SKM-1 (cell line): Measurements from ENCODE around the gene BCR.

Experiments used
- DNase-seq: peaks from one replicate; lab custom pipeline; 2025; ENCODE audit not compliant: unreplicated experiment; lab: John Stamatoyannopoulos, UW

The BCR gene

DNA sequence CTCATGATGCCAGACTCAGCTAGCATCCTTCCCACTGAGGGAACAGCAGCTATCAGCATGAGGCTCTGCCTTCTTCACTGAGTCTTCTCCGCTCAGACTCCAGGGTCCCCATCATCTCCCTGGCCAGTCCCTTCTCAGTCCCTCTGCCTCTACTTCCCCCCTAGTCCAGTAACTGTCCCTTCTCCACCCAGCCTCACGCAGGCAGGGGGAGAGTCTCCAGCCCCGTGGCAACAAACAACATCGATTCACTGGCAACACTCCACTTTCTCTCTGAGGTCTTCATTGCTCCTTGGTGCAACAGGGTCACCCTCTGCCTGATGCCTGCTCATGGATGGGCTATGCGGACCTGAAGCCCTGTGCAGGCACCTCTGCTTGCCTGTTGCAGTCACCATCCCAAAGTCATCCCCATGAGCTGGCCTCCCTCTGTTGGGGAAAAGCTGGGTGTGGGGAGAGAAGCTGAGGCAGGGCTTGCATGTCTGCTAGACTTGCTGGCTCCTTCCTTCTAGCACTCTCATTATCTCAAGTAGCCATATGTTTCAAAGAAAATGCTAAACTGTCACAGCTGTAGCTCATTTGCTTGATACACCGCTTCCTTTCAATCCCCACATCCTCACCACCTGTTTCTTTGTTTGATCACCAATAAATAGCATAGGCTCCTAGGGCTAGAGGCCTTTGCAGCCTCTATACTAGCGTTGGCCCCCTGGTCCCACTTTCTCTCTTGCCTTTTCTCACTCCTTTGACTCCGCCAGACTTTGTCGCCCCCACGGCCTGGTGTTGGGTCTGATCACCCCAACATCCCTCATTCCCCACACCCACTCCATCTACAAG lies 4.3 kb upstream of the BCR start:
- DNase-seq, result no peak

DNA sequence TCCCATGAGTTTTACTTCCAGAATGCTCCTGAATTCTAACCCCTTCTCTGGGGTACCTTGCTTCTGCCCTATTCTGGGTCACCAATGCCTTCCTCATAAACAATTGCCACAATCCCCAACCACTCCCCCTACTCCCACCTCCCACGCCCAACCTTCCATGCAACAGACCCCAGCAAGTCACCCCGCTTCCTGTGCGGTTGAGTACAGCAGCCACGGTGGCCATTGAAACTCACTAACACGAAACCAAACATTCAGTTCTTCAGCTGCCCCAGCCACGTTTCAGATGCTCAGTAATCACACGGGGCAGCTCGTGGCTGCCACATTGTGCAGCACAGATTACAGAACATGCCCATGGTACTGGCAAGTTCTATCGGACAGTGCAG lies 3.7 kb upstream of the BCR start:
- no peak for DNase-seq

DNA sequence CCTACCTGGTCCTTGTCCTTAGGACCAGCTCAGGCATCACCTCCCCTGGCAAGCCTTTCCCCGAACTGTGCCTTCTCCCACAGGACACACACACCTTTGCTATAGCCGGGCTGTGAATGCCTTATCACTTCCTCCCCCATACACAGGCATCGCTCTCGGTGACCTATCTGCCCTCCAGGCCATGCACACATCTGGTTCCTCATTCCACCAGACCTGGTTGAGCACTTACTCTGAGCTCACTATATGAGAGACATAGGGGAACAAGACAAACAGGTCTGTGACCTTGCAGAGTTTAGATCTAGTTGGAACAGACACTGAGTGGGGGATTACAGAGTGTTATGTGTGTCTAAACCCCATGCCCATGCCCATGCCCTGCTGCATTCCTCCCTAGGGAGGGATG lies 3.1 kb upstream of the BCR start:
- DNase-seq, result peak; percentile 22

DNA sequence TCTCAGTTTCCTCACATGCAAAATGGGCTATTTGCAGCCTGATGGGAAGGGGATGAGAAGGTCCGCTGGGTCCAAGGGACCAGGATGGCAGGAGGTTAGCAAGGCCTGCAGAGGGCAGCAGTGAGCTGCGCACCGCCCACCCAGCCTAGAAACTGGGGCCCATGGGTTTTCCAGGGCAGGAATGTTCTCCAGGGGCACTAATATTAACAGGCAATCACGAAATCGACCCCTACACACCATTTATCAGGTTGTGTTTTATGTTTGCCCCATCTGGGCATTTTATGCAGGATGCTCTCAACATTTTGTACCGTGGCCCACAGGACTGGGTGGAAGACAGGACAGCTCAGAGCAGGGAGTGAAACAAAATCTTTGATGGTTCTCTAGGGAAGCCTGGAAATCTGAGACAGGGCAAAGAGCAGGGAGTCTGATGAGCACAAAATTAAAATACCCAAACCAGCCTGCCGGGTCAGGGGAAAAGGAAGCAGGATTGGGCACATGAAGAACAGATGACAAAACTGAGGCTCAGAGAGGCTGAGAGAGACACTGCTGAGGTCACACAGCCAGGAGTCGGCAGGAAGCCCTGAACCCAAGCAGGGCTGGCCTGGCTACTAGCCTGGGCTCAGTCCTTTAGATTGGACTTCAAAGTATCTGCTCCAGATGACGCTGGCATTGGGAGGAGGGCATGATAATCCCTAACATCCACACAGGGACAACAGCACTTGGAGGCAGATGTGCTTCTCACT lies 1.6 kb upstream of the BCR start:
- DNase-seq, result peak; percentile 48

DNA sequence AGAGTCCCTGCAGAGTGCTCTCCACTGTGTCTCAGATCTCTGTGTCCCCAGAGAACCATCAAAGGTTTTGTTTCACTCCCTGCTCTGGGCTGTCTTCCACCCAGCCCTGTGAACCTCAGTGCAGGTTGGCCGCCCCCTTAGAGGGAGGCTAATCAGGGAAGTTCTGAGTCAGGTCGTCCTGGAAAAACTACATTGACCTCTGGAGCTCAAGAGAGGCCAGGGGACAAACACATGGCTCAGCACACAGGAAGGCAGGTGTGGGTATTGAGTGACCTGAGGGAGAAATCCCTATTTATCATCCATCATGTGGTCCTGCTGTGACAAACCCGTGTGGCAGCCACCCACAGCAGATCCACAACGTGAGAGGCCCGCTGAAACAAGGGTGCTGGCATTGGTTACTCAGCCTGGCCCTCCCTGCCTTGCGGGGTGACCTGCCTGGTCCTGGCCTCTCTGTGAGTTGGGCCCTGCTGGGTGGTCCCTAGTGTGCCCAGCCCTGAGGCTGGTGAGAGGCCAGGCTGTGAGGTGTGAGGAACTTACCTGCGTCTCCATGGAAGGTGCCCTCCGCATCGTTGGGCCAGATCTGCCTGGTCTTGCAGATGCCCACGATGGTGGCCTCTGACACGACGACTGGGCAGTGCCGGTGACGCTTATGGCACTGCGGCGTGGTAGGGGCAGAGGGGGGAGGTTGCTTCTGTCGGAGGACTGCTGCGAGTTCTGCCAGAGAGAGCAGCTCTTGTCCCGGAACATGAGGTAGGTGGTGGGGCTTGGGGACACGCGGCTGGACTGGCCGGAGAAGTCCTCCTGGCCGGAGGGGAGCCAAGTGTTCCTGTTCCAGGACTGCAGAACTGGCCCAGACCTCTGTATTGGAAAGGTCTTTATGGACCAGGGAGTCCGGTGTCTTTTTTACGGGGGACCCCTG lies 669 bp upstream of the BCR start:
- DNase-seq, result no peak

DNA sequence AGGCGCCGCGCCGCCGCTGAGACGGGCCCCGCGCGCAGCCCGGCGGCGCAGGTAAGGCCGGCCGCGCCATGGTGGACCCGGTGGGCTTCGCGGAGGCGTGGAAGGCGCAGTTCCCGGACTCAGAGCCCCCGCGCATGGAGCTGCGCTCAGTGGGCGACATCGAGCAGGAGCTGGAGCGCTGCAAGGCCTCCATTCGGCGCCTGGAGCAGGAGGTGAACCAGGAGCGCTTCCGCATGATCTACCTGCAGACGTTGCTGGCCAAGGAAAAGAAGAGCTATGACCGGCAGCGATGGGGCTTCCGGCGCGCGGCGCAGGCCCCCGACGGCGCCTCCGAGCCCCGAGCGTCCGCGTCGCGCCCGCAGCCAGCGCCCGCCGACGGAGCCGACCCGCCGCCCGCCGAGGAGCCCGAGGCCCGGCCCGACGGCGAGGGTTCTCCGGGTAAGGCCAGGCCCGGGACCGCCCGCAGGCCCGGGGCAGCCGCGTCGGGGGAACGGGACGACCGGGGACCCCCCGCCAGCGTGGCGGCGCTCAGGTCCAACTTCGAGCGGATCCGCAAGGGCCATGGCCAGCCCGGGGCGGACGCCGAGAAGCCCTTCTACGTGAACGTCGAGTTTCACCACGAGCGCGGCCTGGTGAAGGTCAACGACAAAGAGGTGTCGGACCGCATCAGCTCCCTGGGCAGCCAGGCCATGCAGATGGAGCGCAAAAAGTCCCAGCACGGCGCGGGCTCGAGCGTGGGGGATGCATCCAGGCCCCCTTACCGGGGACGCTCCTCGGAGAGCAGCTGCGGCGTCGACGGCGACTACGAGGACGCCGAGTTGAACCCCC lies 798 bp downstream of the BCR start:
- DNase-seq, result no peak

DNA sequence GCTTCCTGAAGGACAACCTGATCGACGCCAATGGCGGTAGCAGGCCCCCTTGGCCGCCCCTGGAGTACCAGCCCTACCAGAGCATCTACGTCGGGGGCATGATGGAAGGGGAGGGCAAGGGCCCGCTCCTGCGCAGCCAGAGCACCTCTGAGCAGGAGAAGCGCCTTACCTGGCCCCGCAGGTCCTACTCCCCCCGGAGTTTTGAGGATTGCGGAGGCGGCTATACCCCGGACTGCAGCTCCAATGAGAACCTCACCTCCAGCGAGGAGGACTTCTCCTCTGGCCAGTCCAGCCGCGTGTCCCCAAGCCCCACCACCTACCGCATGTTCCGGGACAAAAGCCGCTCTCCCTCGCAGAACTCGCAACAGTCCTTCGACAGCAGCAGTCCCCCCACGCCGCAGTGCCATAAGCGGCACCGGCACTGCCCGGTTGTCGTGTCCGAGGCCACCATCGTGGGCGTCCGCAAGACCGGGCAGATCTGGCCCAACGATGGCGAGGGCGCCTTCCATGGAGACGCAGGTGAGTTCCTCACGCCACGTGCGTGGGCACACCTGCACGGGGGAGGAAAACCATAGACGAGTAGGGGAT lies 1.5 kb downstream of the BCR start:
- no peak for DNase-seq

DNA sequence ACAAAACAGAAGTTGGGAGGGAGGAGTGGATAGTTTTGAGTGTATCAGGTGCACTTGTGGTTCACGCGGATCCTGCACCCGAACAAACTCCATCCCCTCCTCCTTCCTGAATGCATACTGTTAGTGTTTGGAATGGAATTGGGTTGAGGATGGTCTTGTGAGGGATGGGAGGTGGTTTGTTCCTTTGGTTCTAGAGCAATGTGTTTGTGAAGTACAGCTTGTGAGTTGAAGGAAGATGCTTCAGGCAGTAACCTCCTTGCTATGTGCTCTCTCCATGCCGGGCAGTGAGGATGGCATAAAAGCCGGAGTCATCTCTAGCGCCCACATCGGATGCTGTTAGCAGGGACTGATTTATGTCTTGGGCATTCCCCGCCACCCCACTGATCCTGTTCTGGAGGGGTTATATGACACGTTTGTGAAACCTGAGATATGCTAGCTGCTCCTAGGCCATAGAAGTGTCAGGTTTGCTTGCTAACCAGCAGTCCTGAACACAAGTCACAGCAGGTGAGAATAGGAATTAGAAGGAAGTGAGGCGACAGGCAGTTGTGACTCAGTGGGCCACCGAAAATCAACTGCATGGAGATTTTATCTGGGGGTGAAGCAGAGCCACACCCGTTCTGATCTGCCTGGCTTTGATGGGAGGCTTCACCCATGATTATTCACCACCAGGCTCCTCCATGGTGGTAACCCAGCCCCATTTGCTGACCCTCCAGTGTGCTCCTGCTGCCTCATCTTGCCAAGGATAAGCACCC lies 2.2 kb downstream of the BCR start:
- DNase-seq, result no peak

DNA sequence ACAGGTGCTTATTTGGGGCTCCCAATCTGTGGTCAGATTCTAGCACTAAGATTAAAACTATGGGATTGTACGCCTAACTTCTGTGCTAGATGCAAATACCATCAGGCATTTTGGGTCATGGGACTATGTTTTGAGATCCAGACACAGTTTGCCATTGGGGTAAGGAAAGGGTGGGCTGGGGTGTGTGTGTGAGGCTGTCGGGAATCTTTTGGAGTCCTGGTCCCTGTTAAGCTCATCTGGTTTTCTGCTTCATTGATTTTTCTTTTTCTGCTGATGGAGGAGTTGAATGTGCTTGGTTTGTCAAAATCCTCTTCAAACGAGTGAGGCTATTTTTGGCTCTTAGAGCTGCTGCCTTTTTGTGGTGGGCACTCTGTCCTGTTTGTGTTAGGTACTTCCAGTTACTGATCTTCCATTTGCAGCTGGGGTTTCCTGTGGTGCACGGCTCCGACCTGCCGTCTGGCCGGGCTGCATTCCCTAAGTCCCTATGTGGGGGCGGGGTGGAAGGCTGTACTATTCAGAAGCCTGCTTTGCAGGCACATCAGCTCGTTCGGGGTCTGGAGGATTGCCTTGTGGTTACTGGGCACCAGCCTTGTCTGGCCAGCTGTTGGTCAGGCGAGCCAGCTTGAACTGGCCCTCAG lies 2.9 kb downstream of the BCR start:
- DNase-seq, result no peak

DNA sequence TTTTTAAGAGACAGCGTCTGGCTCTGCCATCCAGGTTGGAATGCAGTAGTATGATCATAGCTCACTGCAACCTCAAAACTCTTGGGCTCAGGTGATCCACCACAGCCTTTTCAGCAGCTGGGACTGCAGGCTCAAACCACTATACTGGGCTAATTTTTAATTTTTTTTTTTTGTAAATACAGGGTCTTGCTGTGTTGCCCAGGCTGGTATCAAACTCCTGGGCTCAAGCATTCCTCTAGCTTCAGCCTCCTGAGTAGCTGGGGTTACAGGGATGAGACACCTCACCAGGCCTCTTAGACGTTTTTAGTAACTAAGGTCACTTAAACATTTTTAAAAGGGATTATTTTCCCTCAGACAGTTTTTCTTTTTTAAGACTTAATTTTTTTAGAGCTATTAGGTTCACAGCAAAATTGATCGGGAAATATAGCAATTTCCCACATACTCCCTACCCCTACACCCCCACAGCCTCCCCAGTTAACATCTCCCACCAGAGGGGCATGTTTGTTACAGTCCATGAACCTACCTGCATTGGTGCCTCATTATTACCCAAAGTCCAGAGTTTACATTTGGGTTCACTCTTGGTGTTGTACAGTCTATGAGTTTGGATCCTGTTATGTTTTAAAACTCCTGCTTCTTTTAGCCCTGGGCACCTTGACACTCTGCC lies 3.9 kb downstream of the BCR start:
- DNase-seq, result no peak

DNA sequence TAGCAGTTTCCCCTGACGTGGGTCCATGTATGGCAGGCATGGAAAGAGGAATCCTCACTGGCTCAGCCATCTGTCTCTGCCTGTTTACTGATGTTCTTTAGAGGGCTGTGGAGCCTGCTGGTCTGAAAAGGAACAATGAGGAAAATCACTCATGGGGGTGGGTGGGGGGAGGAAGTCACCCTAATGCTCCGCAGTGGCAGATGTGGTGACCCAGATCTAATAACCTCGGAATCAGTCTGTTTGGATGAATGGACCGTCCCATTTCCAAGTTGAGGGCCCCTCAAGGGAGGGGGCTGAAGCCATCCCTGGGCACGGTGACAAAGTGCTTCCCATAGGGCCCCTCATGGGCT lies 4.4 kb downstream of the BCR start:
- no peak for DNase-seq

DNA sequence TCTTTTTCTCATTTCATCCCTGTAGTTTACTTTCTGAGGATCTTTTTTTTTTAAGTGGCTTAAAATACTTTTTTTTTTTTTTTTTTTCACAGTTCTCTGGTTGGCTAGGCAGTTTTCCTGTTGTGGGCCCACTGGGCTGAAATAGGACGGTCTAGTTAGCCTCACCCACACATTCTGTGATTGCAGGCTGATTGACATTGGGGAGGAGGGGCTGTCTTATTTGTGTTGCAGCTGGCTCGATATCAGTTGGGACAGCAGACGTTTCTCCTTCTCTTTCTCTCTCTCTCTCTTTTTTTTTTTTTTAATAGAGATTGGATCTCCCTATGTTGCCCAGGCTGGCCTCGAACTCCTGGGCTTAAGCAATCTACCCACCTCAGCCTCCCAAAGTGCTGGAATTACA lies 6.9 kb downstream of the BCR start:
- DNase-seq, result no peak

DNA sequence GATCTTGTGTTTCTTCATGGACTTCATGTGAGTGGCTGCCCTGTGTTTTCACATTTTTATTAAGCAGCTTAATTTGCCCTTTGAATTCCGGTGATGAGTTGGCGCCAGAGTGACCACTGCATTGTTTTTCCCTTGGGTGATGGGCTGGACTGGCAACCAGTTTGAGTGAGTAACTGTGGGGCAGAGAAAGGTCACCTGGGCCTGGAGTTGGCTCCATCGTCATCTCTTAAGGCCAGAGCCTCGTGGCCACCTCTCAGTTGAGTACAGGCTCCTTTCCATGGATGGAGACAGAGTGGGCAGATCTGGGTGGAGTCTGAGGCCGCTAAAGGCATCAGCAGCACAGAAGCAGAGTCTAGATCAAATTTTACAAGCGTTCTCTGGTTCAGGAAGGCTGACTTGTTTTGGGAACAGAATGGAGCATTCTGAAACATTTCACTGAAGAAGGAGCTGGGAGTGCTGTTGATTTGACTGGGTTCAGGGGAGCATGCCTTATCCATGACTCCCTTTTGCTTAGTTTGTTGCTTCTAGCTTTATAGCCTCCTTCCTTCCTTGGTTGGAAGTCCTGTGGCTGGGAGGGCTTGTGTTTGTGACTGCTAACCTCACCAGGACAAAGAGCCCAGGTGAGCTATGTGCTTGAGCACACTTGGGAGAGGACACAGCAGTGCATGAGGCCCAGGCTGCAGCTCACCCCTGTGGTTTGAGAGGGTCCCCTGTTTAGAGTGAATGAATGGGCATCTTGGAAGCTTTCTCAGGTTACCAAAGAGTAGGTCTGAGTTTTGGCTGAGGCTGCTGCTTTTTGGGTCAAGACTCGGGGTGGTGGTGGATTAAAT lies 7.8 kb downstream of the BCR start:
- DNase-seq, result no peak

DNA sequence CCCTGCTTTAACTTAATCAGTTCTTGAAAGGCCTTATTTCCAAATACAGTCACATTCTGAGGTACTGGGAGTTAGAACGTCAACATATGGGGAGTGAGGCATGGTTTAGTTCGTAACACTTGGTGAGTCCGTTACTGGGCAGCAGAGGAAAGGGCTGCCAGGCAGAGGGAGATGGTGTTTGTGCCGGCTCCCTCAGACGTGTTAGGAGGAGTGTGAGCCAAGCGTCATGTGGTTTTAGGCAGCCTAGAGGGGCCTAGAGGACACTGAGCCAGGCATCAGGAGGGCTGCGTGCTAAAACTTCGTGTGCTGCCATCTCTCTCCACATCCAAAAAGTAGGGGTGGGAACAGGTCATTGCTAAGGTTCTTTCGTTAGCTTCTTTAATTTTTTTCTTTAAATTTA lies 10.2 kb downstream of the BCR start:
- DNase-seq, result no peak

DNA sequence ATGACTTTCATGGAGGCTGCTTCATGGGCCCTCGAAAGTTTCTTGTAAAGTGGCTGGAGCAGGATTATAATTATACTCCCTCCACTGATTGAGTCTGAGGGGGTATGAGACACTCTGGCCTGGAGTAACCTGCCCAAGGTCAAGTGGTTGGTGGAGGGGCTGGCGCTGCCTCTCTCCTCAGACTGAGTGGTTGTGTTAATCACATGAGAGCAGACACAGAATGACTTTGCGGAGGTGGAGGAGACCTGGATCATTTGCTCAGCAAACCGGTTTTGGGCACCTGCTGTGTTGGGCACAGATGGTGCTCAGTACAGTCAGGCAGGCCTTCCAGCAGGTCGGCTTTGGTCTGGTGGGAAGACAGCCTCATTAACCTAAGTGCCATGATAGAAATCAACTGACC lies 11.8 kb downstream of the BCR start:
- DNase-seq, result no peak

DNA sequence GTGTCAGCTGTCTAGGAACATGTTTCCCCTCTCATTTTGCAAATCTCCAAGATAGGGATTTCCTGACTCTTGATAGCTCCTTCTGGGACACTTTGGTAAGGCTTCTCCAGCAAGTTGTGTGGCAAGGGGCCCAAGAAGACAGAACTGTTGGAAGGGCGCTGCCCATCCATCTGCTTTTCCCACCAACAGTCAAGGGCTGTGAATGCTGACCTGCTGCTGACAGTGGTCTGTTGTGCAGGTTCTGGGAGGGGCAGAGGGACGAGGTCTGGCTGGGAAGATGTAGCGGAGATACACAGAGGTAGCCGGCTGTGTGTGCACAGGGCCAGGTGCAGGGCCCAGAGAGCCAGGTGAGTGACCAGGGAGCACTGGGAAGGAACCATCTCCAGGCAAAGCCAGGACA lies 12.2 kb downstream of the BCR start:
- no peak for DNase-seq

DNA sequence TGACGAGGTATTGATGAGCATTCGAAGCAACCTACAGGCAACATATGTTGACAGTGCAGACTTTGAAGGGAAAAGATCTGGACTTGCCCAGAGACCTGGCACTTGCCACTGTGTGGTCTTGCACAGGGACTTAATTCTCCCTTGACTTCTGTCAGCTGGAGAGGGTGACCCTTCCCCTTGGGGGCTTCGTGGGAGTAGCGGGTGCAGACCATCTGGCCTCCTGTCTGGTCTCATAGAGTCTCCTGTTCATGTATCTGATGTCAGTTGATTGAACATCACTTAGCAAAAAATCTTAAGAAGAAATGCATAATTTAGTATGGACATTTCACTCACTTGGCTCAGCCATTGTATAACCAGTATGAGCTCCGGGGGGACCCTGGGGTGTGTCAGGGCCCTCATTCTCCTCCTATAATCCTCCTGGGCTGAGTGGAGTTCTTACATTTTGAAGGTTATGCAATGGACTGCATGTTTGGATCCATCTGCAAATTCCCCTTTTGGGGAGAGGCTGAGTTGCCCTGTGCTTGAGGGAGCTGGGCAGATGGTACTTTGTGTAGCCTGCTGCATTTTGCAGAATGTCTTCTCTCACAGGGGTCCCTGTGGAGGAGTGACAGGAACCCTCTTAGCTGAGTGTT lies 13.0 kb downstream of the BCR start:
- DNase-seq, result no peak
